ENCODE measurements around the gene PSAT1. TPM values are rescaled to one million over a fixed set of nuclear protein-coding genes. Genes with fewer than 3 reads are reported as not detected.

PSAT1 gene
- total RNA-seq, 1 experiment from 2014 or later, result 226 TPM

DNA sequence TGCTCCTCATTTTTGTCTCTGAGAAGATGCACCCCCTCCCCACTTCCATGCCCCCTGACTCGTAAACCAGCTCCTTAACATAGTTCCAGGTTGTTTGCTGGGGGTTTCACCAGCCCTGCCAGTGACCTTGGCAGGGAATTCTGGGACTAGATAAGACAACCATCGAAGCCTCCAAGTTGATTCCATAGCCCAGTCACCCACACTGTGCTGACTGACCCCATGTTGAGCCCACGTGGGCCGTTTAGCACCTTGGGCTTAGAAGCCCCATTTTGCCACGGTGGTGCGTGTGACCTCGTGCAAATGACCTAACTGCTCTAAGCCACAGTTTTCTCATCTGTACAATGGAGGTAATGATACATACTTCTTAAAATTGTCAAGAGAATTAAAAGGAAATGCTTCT, 24.6 kb downstream of the PSAT1 start:
- TF ChIP-seq, protein P1, sequence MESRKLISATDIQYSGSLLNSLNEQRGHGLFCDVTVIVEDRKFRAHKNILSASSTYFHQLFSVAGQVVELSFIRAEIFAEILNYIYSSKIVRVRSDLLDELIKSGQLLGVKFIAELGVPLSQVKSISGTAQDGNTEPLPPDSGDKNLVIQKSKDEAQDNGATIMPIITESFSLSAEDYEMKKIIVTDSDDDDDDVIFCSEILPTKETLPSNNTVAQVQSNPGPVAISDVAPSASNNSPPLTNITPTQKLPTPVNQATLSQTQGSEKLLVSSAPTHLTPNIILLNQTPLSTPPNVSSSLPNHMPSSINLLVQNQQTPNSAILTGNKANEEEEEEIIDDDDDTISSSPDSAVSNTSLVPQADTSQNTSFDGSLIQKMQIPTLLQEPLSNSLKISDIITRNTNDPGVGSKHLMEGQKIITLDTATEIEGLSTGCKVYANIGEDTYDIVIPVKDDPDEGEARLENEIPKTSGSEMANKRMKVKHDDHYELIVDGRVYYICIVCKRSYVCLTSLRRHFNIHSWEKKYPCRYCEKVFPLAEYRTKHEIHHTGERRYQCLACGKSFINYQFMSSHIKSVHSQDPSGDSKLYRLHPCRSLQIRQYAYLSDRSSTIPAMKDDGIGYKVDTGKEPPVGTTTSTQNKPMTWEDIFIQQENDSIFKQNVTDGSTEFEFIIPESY (IDR thresholded peaks at IDR 0.05; ENCODE audit: extremely low read depth, insufficient replicate concordance, low read length), result no peak
- no peak for TF ChIP-seq CBX3 (IDR thresholded peaks at IDR 0.05; ENCODE audit: low read depth)
- TF ChIP-seq, protein P2, sequence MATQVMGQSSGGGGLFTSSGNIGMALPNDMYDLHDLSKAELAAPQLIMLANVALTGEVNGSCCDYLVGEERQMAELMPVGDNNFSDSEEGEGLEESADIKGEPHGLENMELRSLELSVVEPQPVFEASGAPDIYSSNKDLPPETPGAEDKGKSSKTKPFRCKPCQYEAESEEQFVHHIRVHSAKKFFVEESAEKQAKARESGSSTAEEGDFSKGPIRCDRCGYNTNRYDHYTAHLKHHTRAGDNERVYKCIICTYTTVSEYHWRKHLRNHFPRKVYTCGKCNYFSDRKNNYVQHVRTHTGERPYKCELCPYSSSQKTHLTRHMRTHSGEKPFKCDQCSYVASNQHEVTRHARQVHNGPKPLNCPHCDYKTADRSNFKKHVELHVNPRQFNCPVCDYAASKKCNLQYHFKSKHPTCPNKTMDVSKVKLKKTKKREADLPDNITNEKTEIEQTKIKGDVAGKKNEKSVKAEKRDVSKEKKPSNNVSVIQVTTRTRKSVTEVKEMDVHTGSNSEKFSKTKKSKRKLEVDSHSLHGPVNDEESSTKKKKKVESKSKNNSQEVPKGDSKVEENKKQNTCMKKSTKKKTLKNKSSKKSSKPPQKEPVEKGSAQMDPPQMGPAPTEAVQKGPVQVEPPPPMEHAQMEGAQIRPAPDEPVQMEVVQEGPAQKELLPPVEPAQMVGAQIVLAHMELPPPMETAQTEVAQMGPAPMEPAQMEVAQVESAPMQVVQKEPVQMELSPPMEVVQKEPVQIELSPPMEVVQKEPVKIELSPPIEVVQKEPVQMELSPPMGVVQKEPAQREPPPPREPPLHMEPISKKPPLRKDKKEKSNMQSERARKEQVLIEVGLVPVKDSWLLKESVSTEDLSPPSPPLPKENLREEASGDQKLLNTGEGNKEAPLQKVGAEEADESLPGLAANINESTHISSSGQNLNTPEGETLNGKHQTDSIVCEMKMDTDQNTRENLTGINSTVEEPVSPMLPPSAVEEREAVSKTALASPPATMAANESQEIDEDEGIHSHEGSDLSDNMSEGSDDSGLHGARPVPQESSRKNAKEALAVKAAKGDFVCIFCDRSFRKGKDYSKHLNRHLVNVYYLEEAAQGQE (IDR thresholded peaks at IDR 0.05; ENCODE audit: low read depth), result no peak
- no peak for TF ChIP-seq EZH2 (IDR thresholded peaks at IDR 0.05)
- TF ChIP-seq, protein P3, sequence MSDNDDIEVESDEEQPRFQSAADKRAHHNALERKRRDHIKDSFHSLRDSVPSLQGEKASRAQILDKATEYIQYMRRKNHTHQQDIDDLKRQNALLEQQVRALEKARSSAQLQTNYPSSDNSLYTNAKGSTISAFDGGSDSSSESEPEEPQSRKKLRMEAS (IDR thresholded peaks at IDR 0.05), result no peak
- no peak for TF ChIP-seq POLR2AphosphoS5 (IDR thresholded peaks at IDR 0.05; ENCODE audit: low read depth, low read length)
- TF ChIP-seq FOSL1 (IDR thresholded peaks at IDR 0.05; ENCODE audit: low read depth), result no peak
- no peak for TF ChIP-seq EGR1 (IDR thresholded peaks at IDR 0.05; ENCODE audit: low read depth)
- no peak for TF ChIP-seq RAD21 (IDR thresholded peaks at IDR 0.05; ENCODE audit: low read depth)
- TF ChIP-seq JUND (IDR thresholded peaks at IDR 0.05), result no peak
- TF ChIP-seq EZH2phosphoT487 (IDR thresholded peaks at IDR 0.05; ENCODE audit: borderline replicate concordance), result no peak
- no peak for TF ChIP-seq POLR2A (IDR thresholded peaks at IDR 0.05; ENCODE audit: borderline replicate concordance, extremely low read depth, insufficient read depth, insufficient read length)
- TF ChIP-seq, protein P4, sequence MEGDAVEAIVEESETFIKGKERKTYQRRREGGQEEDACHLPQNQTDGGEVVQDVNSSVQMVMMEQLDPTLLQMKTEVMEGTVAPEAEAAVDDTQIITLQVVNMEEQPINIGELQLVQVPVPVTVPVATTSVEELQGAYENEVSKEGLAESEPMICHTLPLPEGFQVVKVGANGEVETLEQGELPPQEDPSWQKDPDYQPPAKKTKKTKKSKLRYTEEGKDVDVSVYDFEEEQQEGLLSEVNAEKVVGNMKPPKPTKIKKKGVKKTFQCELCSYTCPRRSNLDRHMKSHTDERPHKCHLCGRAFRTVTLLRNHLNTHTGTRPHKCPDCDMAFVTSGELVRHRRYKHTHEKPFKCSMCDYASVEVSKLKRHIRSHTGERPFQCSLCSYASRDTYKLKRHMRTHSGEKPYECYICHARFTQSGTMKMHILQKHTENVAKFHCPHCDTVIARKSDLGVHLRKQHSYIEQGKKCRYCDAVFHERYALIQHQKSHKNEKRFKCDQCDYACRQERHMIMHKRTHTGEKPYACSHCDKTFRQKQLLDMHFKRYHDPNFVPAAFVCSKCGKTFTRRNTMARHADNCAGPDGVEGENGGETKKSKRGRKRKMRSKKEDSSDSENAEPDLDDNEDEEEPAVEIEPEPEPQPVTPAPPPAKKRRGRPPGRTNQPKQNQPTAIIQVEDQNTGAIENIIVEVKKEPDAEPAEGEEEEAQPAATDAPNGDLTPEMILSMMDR (IDR thresholded peaks at IDR 0.05 in 2 of 3, conservative IDR thresholded peaks at IDR 0.05 in 1 of 3; ENCODE audit: borderline replicate concordance in 1 of 3, insufficient read depth in 1 of 3, low read depth in 2 of 3, low read length in 2 of 3), result no peak
- no peaks in the 10 kb centered on the region for H3K9me2 ChIP-seq (ENCODE audit: insufficient read depth)
- no peaks in the 10 kb centered on the region for H4K20me1 ChIP-seq (ENCODE audit: insufficient read depth)
- no peaks in the 10 kb centered on the region for H3K9me3 ChIP-seq (ENCODE audit: control insufficient read depth in 1 of 2, insufficient read depth in 1 of 2, low read depth in 1 of 2, low read length in 2 of 2)
- ChIA-PET RAD21 (ENCODE audit: low non-redundant PET in 1 of 2, low total read pairs in 2 of 2, uncharacterized antibody in 2 of 2, unreplicated experiment in 2 of 2) (no interaction called here), POLR2A (interaction anchor here (2.2 kb wide), 1 partner anchor 25 kb away, joined by 5 read pairs; the partner anchor contains the start of gene PSAT1), CTCF (no interaction called here)
- no peak overlapping the region for H2AFZ ChIP-seq (ENCODE audit: low read depth, low read length, poor library complexity, severe bottlenecking)
- DNase-seq (ENCODE audit: low read depth, low spot score) (no peak), ATAC-seq (no peak)
- peaks cover 23 to 30% of the 10 kb centered on the region in 2 experiments; a peak in 3 of 4 replicates for H3K36me3 ChIP-seq (ENCODE audit: control insufficient read depth in 1 of 2, insufficient read depth in 2 of 2, low read length in 2 of 2)
- no peaks in the 10 kb centered on the region for H3K4me1 ChIP-seq (ENCODE audit: control insufficient read depth in 1 of 2, insufficient read depth in 2 of 2, low read length in 2 of 2)
- intact Hi-C loops (cut with micrococcal nuclease), result no loop called here
- H3K27ac ChIP-seq (ENCODE audit: low read depth, low read length), result no peak overlapping the region
- no peaks in the 10 kb centered on the region for H3K79me2 ChIP-seq (ENCODE audit: insufficient read depth, low read length)
- H3K9ac ChIP-seq (ENCODE audit: low read length), result no peak overlapping the region
- H3K4me3 ChIP-seq (replicated peaks in 1 of 2; ENCODE audit: low read depth in 1 of 2, low read length in 2 of 2), result no peak overlapping the region
- BruUV-seq (replicated peaks), result no TSS peak
- no peaks in the 10 kb centered on the region for H3K27me3 ChIP-seq (ENCODE audit: insufficient read depth, low read length)
- H3K4me2 ChIP-seq (ENCODE audit: low read length), result no peak overlapping the region

Measured in HCT116 (cell line).